Measurements from ENCODE around the gene NOC2L. TPM values are rescaled to one million over a fixed set of nuclear protein-coding genes. Genes with fewer than 3 reads are reported as not detected.

Gene NOC2L
- total and polyA plus RNA-seq, 9 of the 15 experiments (the other 6 are each of a cell fraction or from before 2014, with no cell fraction given) = 4.0 to 410 (median 200) TPM

- TF ChIP-seq MEIS2 (IDR thresholded peaks at IDR 0.05; ENCODE audit: partially characterized antibody) = peak; percentile 17
These were observed 1.5 kb upstream of the NOC2L start, which contains the start of gene KLHL17 (continued) for GRCh38 chr1:960363-961131.

GRCh38 chr1:959731-960362 is 791 bp upstream of the NOC2L start:
- peaks cover 46% of the 10 kb centered on the region for H3K79me2 ChIP-seq (ENCODE audit: control insufficient read depth, insufficient read depth, low read length)
- H3K4me2 ChIP-seq (ENCODE audit: insufficient read depth, low read length) = peak overlapping the region; percentile 79
- H3K4me1 ChIP-seq (replicated peaks in 1 of 2; ENCODE audit: control insufficient read depth in 2 of 2, insufficient read depth in 2 of 2, low read length in 2 of 2) = peaks cover 13 to 73% of the 10 kb centered on the region in 2 experiments
- no peaks in the 10 kb centered on the region for H3K9me3 ChIP-seq (replicated peaks; ENCODE audit: control insufficient read depth, insufficient read depth, low read depth, low read length)
- no peaks in the 10 kb centered on the region for H3K9me1 ChIP-seq (ENCODE audit: control insufficient read depth, insufficient read depth, low read length)
- intact Hi-C loops (cut with micrococcal nuclease) (no loop called here), in situ Hi-C loops (cut with MboI) (no loop called here)
- ATAC-seq (peak; percentile 11), DNase-seq (ENCODE audit: extremely low read depth in 1 of 4, low spot score in 3 of 4) (no peak), FAIRE-seq (no peak)
- H3K4me3 ChIP-seq = peak overlapping the region; percentile 88
- POLR2A ChIA-PET = interaction anchor here (0.6 to 1.2 kb wide), 5 partner anchors 11 to 55 kb away, joined by 3 to 7 read pairs (median 4); no protein-coding TSS in a partner anchor
- no peaks in the 10 kb centered on the region for H3K27me3 ChIP-seq (ENCODE audit: control insufficient read depth in 2 of 2, insufficient read depth in 2 of 2, low read length in 2 of 2)
- BruUV-seq (replicated peaks) = no TSS peak
- peaks cover 61% of the 10 kb centered on the region for H3K36me3 ChIP-seq (ENCODE audit: control insufficient read depth, insufficient read depth, low read length)
- H3K27ac ChIP-seq (ENCODE audit: extremely low read depth, low read depth, low read length) = peak overlapping the region; percentile 71; the same call in 1 of the 3 replicates
- 51% methylated on average over 14 of the region's 57 CpGs for WGBS (ENCODE audit: insufficient coverage, low coverage, missing lambda C conversion rate)
- peak overlapping the region; percentile 68 to 94 for H3K9ac ChIP-seq (ENCODE audit: insufficient read depth in 1 of 2, low read depth in 2 of 2, low read length in 2 of 2)
- H2AFZ ChIP-seq (ENCODE audit: low read depth, low read length) = peak overlapping the region; percentile 69
- peaks cover 7% of the 10 kb centered on the region for H4K20me1 ChIP-seq (replicated peaks; ENCODE audit: control insufficient read depth, insufficient read depth, low read length)
- CTCF ChIA-PET (ENCODE audit: low intra/inter-chr PET ratio) = no interaction called here
- TF ChIP-seq E2F8 (IDR thresholded peaks at IDR 0.05; ENCODE audit: low read depth, partially characterized antibody) = no peak
- no peak for TF ChIP-seq TBP (optimal IDR thresholded peaks at IDR 0.05; ENCODE audit: low read depth, low read length)
- TF ChIP-seq ZNF121 (CRISPR knock-in tag; conservative IDR thresholded peaks at IDR 0.05) = peak; percentile 29; the same call in 1 of the 2 replicates
- no peak for TF ChIP-seq SNAPC5 (CRISPR knock-in tag; IDR thresholded peaks at IDR 0.05)
- TF ChIP-seq SETDB1 (IDR thresholded peaks at IDR 0.05; ENCODE audit: low read length) = no peak
- TF ChIP-seq TFAP4 (CRISPR knock-in tag; IDR thresholded peaks at IDR 0.05; ENCODE audit: borderline replicate concordance) = peak; percentile 7; the same call in 1 of the 2 replicates
- TF ChIP-seq NR4A1 (CRISPR knock-in tag; IDR thresholded peaks at IDR 0.05) = no peak
- no peak for TF ChIP-seq NR4A1 (tag; IDR thresholded peaks at IDR 0.05)
- no peak for TF ChIP-seq HMGN3 (IDR thresholded peaks at IDR 0.05; ENCODE audit: borderline replicate concordance, extremely low read depth, insufficient read length, low read depth, low read length)
- no peak for TF ChIP-seq ZNF140 (CRISPR knock-in tag; IDR thresholded peaks at IDR 0.05)
- no peak for TF ChIP-seq SLC30A9 (CRISPR knock-in tag; IDR thresholded peaks at IDR 0.05)
